H1 (cell line): ENCODE measurements around the gene G3BP1. TPM values are rescaled to one million over a fixed set of nuclear protein-coding genes. Genes with fewer than 3 reads are reported as not detected.
"Not testable (repeated sequence)": the region's sequence is repeated elsewhere in the genome, so short reads cannot be mapped to it uniquely, and the experiment has no call there.

ENCODE experiments used
- CTCF ChIA-PET: fragments of 300-600 bp; sonication (Branson Sonifier 250); formaldehyde crosslinking; loops from one replicate; lab custom pipeline; 2021; ENCODE audit not compliant: partially characterized antibody; lab: Charles Lee
- POLR2A ChIA-PET: fragments of 300-600 bp; sonication (Branson Sonifier 250); formaldehyde crosslinking; loops from one replicate; lab custom pipeline; 2021; ENCODE audit warnings: inconsistent platforms; ENCODE audit not compliant: partially characterized antibody; lab: Charles Lee
- DNase-seq, 2 experiments: peaks; one replicate each; pipeline versions ENCODE4 v3.0.0 to v3.0.0-alpha.2; 2010 to 2022; ENCODE audit warnings: low spot score in 2 of 2, low read depth in 1 of 2, mixed read lengths in 1 of 2
- FAIRE-seq: peaks from 2 replicates; lab custom pipeline; 2011; peaks lifted over from hg19 to GRCh38; lab: Jason Lieb, UNC
- H2AFZ ChIP-seq: 2 replicates; pipeline ENCODE4 v1.8.1; 2012; ENCODE audit warnings: low read length, inconsistent platforms
- H2AK5ac ChIP-seq: 2 replicates; pipeline ENCODE4 v1.6.1; 2013; ENCODE audit warnings: low read depth, low read length
- H2BK120ac ChIP-seq: replicated peaks from 2 replicates; pipeline ENCODE3; 2013; ENCODE audit warnings: low read depth, low read length, inconsistent platforms
- H2BK12ac ChIP-seq: 2 replicates; pipeline ENCODE4 v1.6.1; 2013; ENCODE audit warnings: low read depth, low read length
- H2BK15ac ChIP-seq: 2 replicates; pipeline ENCODE4 v1.6.1; 2013; ENCODE audit warnings: low read length
- H2BK20ac ChIP-seq: 2 replicates; pipeline ENCODE4 v1.6.1; 2013; ENCODE audit warnings: low read length
- H2BK5ac ChIP-seq: 2 replicates; pipeline ENCODE4 v1.6.1; 2013; ENCODE audit warnings: low read depth, low read length
- H3K14ac ChIP-seq: 2 replicates; pipeline ENCODE4 v1.6.1; 2013; ENCODE audit warnings: inconsistent platforms; ENCODE audit not compliant: insufficient read length
- H3K18ac ChIP-seq: 2 replicates; pipeline ENCODE4 v1.6.1; 2013; ENCODE audit warnings: low read length; ENCODE audit errors: extremely low read depth
- H3K23ac ChIP-seq: 2 replicates; pipeline ENCODE4 v1.6.1; 2013; ENCODE audit warnings: inconsistent platforms; ENCODE audit not compliant: insufficient read length
- H3K23me2 ChIP-seq: 2 replicates; pipeline ENCODE4 v1.6.1; 2013; ENCODE audit warnings: low read depth, low read length
- H3K27ac ChIP-seq: 2 replicates; pipeline ENCODE4 v1.6.1; 2011; ENCODE audit warnings: low read depth, low read length, inconsistent platforms
- H3K27me3 ChIP-seq, 4 experiments: replicated peaks in 1 of 4; 1 replicate in 1 of 4; 2 replicates in 3 of 4; pipeline versions ENCODE4 v1.6.1 to v1.8.1; 2011 to 2013; ENCODE audit warnings: low read length in 3 of 4, mild to moderate bottlenecking in 3 of 4, inconsistent platforms in 2 of 4, mixed read lengths in 2 of 4, moderate library complexity in 1 of 4; ENCODE audit not compliant: control insufficient read depth in 3 of 4, insufficient read depth in 3 of 4; ENCODE audit errors: extremely low read depth in 1 of 4
- H3K36me3 ChIP-seq, 4 experiments: 2 replicates each; pipeline versions ENCODE4 v1.6.1 to v1.8.1; 2011 to 2013; ENCODE audit warnings: mild to moderate bottlenecking in 4 of 4, low read length in 3 of 4, moderate library complexity in 2 of 4, control low read depth in 1 of 4, inconsistent platforms in 1 of 4; ENCODE audit not compliant: insufficient read depth in 4 of 4, control insufficient read depth in 2 of 4
- H3K4ac ChIP-seq: replicated peaks from 2 replicates; pipeline ENCODE3; 2013; ENCODE audit warnings: low read length, low read depth, mixed read lengths, inconsistent platforms; ENCODE audit not compliant: insufficient read length
- H3K4me1 ChIP-seq, 4 experiments: replicated peaks in 1 of 4; 1 replicate in 1 of 4; 2 replicates in 3 of 4; pipeline versions ENCODE4 v1.6.1 to v1.8.1; 2011 to 2013; ENCODE audit warnings: low read length in 3 of 4, inconsistent platforms in 2 of 4, mixed read lengths in 1 of 4; ENCODE audit not compliant: insufficient read depth in 4 of 4, control insufficient read depth in 3 of 4
- H3K4me2 ChIP-seq, 2 experiments: 2 replicates each; pipeline versions ENCODE4 v1.6.1 to v1.8.1; 2011 to 2013; ENCODE audit warnings: low read depth in 2 of 2, low read length in 2 of 2, control low read depth in 1 of 2, inconsistent platforms in 1 of 2, mild to moderate bottlenecking in 1 of 2; ENCODE audit not compliant: insufficient read depth in 1 of 2
- H3K4me3 ChIP-seq, 4 experiments: fragments of 200-600, 300-600 bp in 1 of 4; sonication (generic), shearing (Covaris generic), sonication (Bioruptor Twin) in 1 of 4; 2 replicates each; pipeline versions ENCODE4 v1.5.1 to v1.8.1; 2011 to 2016; ENCODE audit warnings: low read length in 4 of 4, low read depth in 3 of 4, control low read depth in 2 of 4, inconsistent platforms in 2 of 4, mild to moderate bottlenecking in 2 of 4, mixed read lengths in 1 of 4, moderate library complexity in 1 of 4; ENCODE audit not compliant: insufficient read depth in 2 of 4; ENCODE audit errors: extremely low read depth in 1 of 4
- H3K56ac ChIP-seq: replicated peaks from 2 replicates; pipeline ENCODE3; 2013; ENCODE audit warnings: low read depth, mild to moderate bottlenecking, mixed read lengths, low read length, inconsistent platforms; ENCODE audit not compliant: insufficient read length
- H3K79me1 ChIP-seq: 2 replicates; pipeline ENCODE4 v1.6.1; 2013; ENCODE audit warnings: low read depth, low read length, control low read depth
- H3K79me2 ChIP-seq, 2 experiments: 2 replicates each; pipeline versions ENCODE4 v1.6.1 to v1.8.1; 2012 to 2013; ENCODE audit warnings: low read length in 2 of 2, mild to moderate bottlenecking in 2 of 2, inconsistent platforms in 1 of 2; ENCODE audit not compliant: insufficient read depth in 2 of 2, control insufficient read depth in 1 of 2
- H3K9ac ChIP-seq, 4 experiments: replicated peaks in 1 of 4; 1 replicate in 1 of 4; 2 replicates in 3 of 4; pipeline versions ENCODE4 v1.6.1 to v1.8.1; 2011 to 2013; ENCODE audit warnings: low read depth in 3 of 4, low read length in 3 of 4, control low read depth in 2 of 4, mild to moderate bottlenecking in 2 of 4, moderate library complexity in 2 of 4, inconsistent platforms in 1 of 4; ENCODE audit errors: extremely low read depth in 1 of 4
- H3K9me3 ChIP-seq, 2 experiments: 2 replicates each; pipeline versions ENCODE4 v1.6.1 to v1.8.1; 2012 to 2013; ENCODE audit warnings: mild to moderate bottlenecking in 2 of 2, moderate library complexity in 2 of 2, control low read depth in 1 of 2, inconsistent platforms in 1 of 2, low read depth in 1 of 2, low read length in 1 of 2, mixed read lengths in 1 of 2; ENCODE audit not compliant: insufficient read depth in 2 of 2
- H4K20me1 ChIP-seq, 2 experiments: replicated peaks in 1 of 2; 2 replicates each; pipeline versions ENCODE3 to v1.8.1; 2011 to 2013; ENCODE audit warnings: inconsistent platforms in 2 of 2, low read length in 2 of 2, mild to moderate bottlenecking in 1 of 2; ENCODE audit not compliant: insufficient read depth in 2 of 2, control insufficient read depth in 1 of 2
- H4K5ac ChIP-seq: 2 replicates; pipeline ENCODE4 v1.6.1; 2013; ENCODE audit warnings: low read length, low read depth, mixed read lengths, inconsistent platforms; ENCODE audit not compliant: insufficient read length
- H4K8ac ChIP-seq: 2 replicates; pipeline ENCODE4 v1.8.0; 2013; ENCODE audit warnings: mild to moderate bottlenecking, moderate library complexity, low read length, inconsistent platforms; ENCODE audit not compliant: insufficient read depth; ENCODE audit errors: extremely low read depth
- H4K91ac ChIP-seq: replicated peaks from 2 replicates; pipeline ENCODE3; 2013; ENCODE audit warnings: low read length, mixed read lengths, inconsistent platforms; ENCODE audit not compliant: insufficient read length
- CBX8 ChIP-seq: fragments of 300-800, 300-1000 bp; sonication (generic); IDR thresholded peaks from 2 replicates; pipeline ENCODE4 v1.7.1; 2016; ENCODE audit warnings: low read depth, low read length, borderline replicate concordance
- SP4 ChIP-seq: IDR thresholded peaks from 2 replicates; pipeline ENCODE4 v1.6.1; 2012; ENCODE audit warnings: low read length, inconsistent platforms
- TEAD4 ChIP-seq: IDR thresholded peaks from 2 replicates; pipeline ENCODE4 v1.6.1; 2012; ENCODE audit warnings: low read depth, low read length, inconsistent platforms, mixed read lengths
- whole genome bisulfite sequencing, 2 experiments: shearing (Covaris generic) in 1 of 2; methylation state at CpG; one replicate each; pipeline versions ENCODE4 v1.1.6 to v1.1.7; 2013 to 2015; ENCODE audit warnings: low lambda C conversion rate in 2 of 2, mixed read lengths in 2 of 2, inconsistent platforms in 1 of 2, low coverage in 1 of 2, missing lambda C conversion rate in 1 of 2; ENCODE audit not compliant: insufficient replicate concordance in 2 of 2, insufficient coverage in 1 of 2, insufficient read length in 1 of 2; ENCODE audit errors: extremely low coverage in 1 of 2, missing lambda C conversion rate in 1 of 2; 5-methylcytosine and 5-hydroxymethylcytosine counted together
- polyA plus RNA-seq, 7 experiments: library from polyadenylated mRNA; depleted of rRNA in 3 of 7; stranded (reverse) in 5 of 7; unstranded in 2 of 7; fragments of >200 nt in 5 of 7; fragments of 200-250 nt in 2 of 7; gene quantifications; 1 replicate in 5 of 7; 2 replicates in 1 of 7; 4 replicates in 1 of 7; pipeline versions ENCODE4 v1.2.1 to v1.2.3, GENCODE V29; 2011 to 2013; ENCODE audit warnings: missing spikeins in 2 of 7, mixed read lengths in 2 of 7
- total RNA-seq: library from RNA; stranded (reverse); fragmentation: NEBNext Ultra II Directional; extraction: Animal tissue kit (Norgen Biotek cat#: 25700); gene quantifications from 2 replicates; pipeline ENCODE4 v1.2.1, GENCODE V29; 2021

G3BP1 gene
- total and polyA plus RNA-seq, 2 of the 8 experiments (the other 6 are each of a cell fraction or from before 2014, with no cell fraction given): 71.2 to 516 TPM

DNA sequence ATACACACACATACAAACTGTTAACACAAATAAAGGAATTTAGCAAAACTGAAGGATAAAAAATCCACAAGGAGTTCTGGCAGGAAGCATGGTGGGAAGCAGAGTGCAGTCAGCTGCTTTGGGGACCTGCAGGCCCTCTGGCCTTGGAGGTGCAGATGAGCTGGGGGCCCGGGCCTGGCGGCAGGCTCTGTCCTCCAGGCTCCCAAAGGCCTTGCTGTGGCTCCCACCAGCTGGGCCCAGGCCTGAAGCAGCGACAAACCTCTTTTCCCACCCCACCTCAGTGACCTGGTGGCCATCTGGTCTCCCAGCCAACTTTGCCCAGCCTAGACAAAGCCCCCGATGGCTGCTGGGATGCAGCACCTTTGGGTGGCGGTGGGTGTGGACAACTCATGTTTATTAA is 85.1 kb downstream of the G3BP1 start (continued):
- TF ChIP-seq SP4: no peak
- no peak for TF ChIP-seq CBX8
- no peak for TF ChIP-seq TEAD4

- H3K79me1 ChIP-seq, H3K9me3 ChIP-seq, H3K4me1 ChIP-seq, H3K79me2 ChIP-seq, H2BK120ac ChIP-seq, H3K27me3 ChIP-seq, H2AFZ ChIP-seq, H4K5ac ChIP-seq, H2BK20ac ChIP-seq, H3K18ac ChIP-seq, H3K9ac ChIP-seq, DNase-seq, H3K14ac ChIP-seq, H3K36me3 ChIP-seq, H2BK12ac ChIP-seq, CTCF ChIA-PET, H3K4ac ChIP-seq, H4K91ac ChIP-seq, H2BK5ac ChIP-seq, H2BK15ac ChIP-seq, H2AK5ac ChIP-seq, H4K20me1 ChIP-seq, H3K56ac ChIP-seq, H4K8ac ChIP-seq, H3K4me3 ChIP-seq, H3K27ac ChIP-seq, H3K23ac ChIP-seq, POLR2A ChIA-PET, H3K23me2 ChIP-seq, FAIRE-seq, H3K4me2 ChIP-seq: not testable (repeated sequence)
- WGBS, 2 experiments: 100% methylated on average over 3 of the region's 4 CpGs; no CpG with 5 or more reads in 1 of the 2 experiments
These were observed 89.1 kb downstream of the G3BP1 start for GRCh38 chr5:151860867-151861266.
